ENCODE data around the gene EFR3B.
"Not testable (repeated sequence)": the region's sequence is repeated elsewhere in the genome, so short reads cannot be mapped to it uniquely, and the experiment has no call there.

DNA sequence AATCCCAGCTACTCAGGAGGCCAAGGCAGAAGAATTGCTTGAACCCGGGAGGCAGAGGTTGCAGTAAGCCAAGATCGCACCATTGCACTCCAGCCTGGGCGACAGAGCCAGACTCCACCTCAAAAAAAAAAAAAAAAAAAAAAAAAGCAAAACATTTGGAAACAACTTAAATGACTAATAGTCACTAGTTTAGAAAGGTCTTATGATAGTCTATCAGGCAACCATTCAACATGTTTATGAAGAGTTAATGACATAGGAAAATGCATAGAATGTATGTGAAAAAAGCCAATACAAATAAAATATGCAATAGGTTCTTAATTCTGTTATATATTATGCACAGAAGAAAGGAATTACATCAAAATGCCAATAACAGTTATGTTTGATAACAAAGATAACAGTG, 85.2 kb downstream of the EFR3B start:
- TF ChIP-seq, protein P1, sequence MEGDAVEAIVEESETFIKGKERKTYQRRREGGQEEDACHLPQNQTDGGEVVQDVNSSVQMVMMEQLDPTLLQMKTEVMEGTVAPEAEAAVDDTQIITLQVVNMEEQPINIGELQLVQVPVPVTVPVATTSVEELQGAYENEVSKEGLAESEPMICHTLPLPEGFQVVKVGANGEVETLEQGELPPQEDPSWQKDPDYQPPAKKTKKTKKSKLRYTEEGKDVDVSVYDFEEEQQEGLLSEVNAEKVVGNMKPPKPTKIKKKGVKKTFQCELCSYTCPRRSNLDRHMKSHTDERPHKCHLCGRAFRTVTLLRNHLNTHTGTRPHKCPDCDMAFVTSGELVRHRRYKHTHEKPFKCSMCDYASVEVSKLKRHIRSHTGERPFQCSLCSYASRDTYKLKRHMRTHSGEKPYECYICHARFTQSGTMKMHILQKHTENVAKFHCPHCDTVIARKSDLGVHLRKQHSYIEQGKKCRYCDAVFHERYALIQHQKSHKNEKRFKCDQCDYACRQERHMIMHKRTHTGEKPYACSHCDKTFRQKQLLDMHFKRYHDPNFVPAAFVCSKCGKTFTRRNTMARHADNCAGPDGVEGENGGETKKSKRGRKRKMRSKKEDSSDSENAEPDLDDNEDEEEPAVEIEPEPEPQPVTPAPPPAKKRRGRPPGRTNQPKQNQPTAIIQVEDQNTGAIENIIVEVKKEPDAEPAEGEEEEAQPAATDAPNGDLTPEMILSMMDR (IDR thresholded peaks at IDR 0.05 in 2 of 3, conservative IDR thresholded peaks at IDR 0.05 in 1 of 3; ENCODE audit: control insufficient read depth in 2 of 3, extremely low read depth in 1 of 3, insufficient read depth in 1 of 3, low read depth in 3 of 3, low read length in 3 of 3): not testable (repeated sequence)
- TF ChIP-seq TCF12 (IDR thresholded peaks at IDR 0.05; ENCODE audit: low read depth, low read length); ZBTB33 (IDR thresholded peaks at IDR 0.05); CEBPB (IDR thresholded peaks at IDR 0.05; ENCODE audit: borderline replicate concordance in 1 of 2, low read depth in 2 of 2, low read length in 2 of 2); EZH2 (IDR thresholded peaks at IDR 0.05; ENCODE audit: borderline replicate concordance, control insufficient read depth, low read depth, low read length); HDAC2 (IDR thresholded peaks at IDR 0.05); ZNF274 (IDR thresholded peaks at IDR 0.05; ENCODE audit: insufficient read depth, insufficient read length); ELK1 (IDR thresholded peaks at IDR 0.05; ENCODE audit: low read depth, low read length); ZNF384 (IDR thresholded peaks at IDR 0.05; ENCODE audit: borderline replicate concordance, low read depth, low read length): not testable (repeated sequence)
